Uterus (tissue), 4 donors: ENCODE data around the gene MED23. TPM values are rescaled to one million over a fixed set of nuclear protein-coding genes. Genes with fewer than 3 reads are reported as not detected.

Experiments used
- DNase-seq, 2 donors: peaks; one replicate each; pipeline ENCODE4 v3.0.0-alpha.2; 2019 to 2020
- H3K27ac ChIP-seq, 2 donors: fragments of 200-600 bp; sonication (generic); 1 replicate in 1 of 2; 2 replicates in 1 of 2; pipeline ENCODE4 v1.5.1; 2016 to 2018
- H3K27me3 ChIP-seq, 2 donors: fragments of 200-600 bp; sonication (generic); one replicate each; pipeline ENCODE4 v1.5.1; 2018 to 2019; ENCODE audit warnings: control low read depth in 1 of 2
- H3K36me3 ChIP-seq, 2 donors: fragments of 200-600 bp; sonication (generic); one replicate each; pipeline ENCODE4 v1.5.1; 2019; ENCODE audit warnings: control low read depth in 1 of 2
- H3K4me1 ChIP-seq, 2 donors: fragments of 200-600 bp; sonication (generic); one replicate each; pipeline ENCODE4 v1.5.1; 2018 to 2019; ENCODE audit warnings: control low read depth in 1 of 2
- H3K4me3 ChIP-seq, 2 donors: fragments of 200-600 bp; sonication (generic); 1 replicate in 1 of 2; 2 replicates in 1 of 2; pipeline ENCODE4 v1.5.1; 2018 to 2019; ENCODE audit warnings: mild to moderate bottlenecking in 1 of 2
- H3K9me3 ChIP-seq, 2 donors: fragments of 200-600 bp; sonication (generic); one replicate each; pipeline ENCODE4 v1.5.1; 2019; ENCODE audit warnings: control low read depth in 1 of 2
- CTCF ChIP-seq, 4 experiments: fragments of 200-600 bp in 2 of 4; fragments of 450-650 bp in 2 of 4; sonication (generic) in 2 of 4; IDR thresholded peaks; one replicate each; pipeline ENCODE4 v1.5.1; 2016 to 2019; ENCODE audit warnings: antibody characterized with exemption in 4 of 4, mild to moderate bottlenecking in 2 of 4, moderate library complexity in 1 of 4
- POLR2A ChIP-seq, 2 donors: fragments of 450-650 bp; IDR thresholded peaks; one replicate each; pipeline ENCODE4 v1.6.1; 2016; ENCODE audit warnings: antibody characterized with exemption in 2 of 2, mild to moderate bottlenecking in 1 of 2, moderate library complexity in 1 of 2
- intact Hi-C: fragments of 100-400 bp; cut with DNase I; formaldehyde crosslinking; loops from one replicate; pipeline ENCODE4 v1.15.1; 2023; ENCODE audit warnings: low total_unique reads
- total RNA-seq, 4 donors: library from RNA; depleted of rRNA in 3 of 4; stranded (reverse); fragments of >200 nt in 3 of 4; gene quantifications; one replicate each; pipeline versions ENCODE4 v1.1.0 to v1.2.4, GENCODE V29; 2014 to 2023
- donor health status: DM: yes; HTN: yes; CAD: no.

Gene MED23
- total RNA-seq, 4 donors from 2014 or later: 22.0 to 68.8 (median 35.9) TPM

- H3K4me3 ChIP-seq: no peak overlapping the region
- no peak for TF ChIP-seq CTCF (IDR thresholded peaks at IDR 0.05)
- no peak for TF ChIP-seq POLR2A (IDR thresholded peaks at IDR 0.05)
- no peaks in the 10 kb centered on the region for H3K9me3 ChIP-seq
- intact Hi-C loops: no loop called here
- no peaks in the 10 kb centered on the region for H3K36me3 ChIP-seq
- DNase-seq: no peak
- no peak overlapping the region for H3K27ac ChIP-seq
- H3K4me1 ChIP-seq: no peaks in the 10 kb centered on the region
- H3K27me3 ChIP-seq: no peaks in the 10 kb centered on the region
These were observed 7.6 kb upstream of the MED23 start for GRCh38 chr6:131635384-131636340.

GRCh38 chr6:131631625-131632289 lies 3.7 kb upstream of the MED23 start:
- Histone ChIP-seq H3K36me3 (no peaks in the 10 kb centered on the region), H3K27me3 (no peaks in the 10 kb centered on the region), H3K9me3 (no peaks in the 10 kb centered on the region), H3K4me1 (no peaks in the 10 kb centered on the region), H3K27ac (no peak overlapping the region), H3K4me3 (no peak overlapping the region)
- no peak for DNase-seq
- TF ChIP-seq CTCF (IDR thresholded peaks at IDR 0.05): no peak
- TF ChIP-seq POLR2A (IDR thresholded peaks at IDR 0.05): no peak
- intact Hi-C loops: no loop called here

GRCh38 chr6:131629651-131630050 lies 1.6 kb upstream of the MED23 start:
- intact Hi-C loops: no loop called here
- Histone ChIP-seq H3K27ac (peak overlapping the region in 1 of 2 donors; percentile 81), H3K27me3 (no peaks in the 10 kb centered on the region)

GRCh38 chr6:131628726-131629125 lies 684 bp upstream of the MED23 start:
- Histone ChIP-seq H3K4me1 (no peaks in the 10 kb centered on the region), H3K36me3 (no peaks in the 10 kb centered on the region), H3K27ac (peak overlapping the region; percentile 81 to 82), H3K27me3 (no peaks in the 10 kb centered on the region), H3K9me3 (no peaks in the 10 kb centered on the region), H3K4me3 (peak overlapping the region; percentile 63 to 76)
- DNase-seq: no peak
- intact Hi-C loops: no loop called here
- no peak for TF ChIP-seq CTCF (IDR thresholded peaks at IDR 0.05)
- TF ChIP-seq POLR2A (IDR thresholded peaks at IDR 0.05): no peak

More at GRCh38 chr6:131629651-131630050, 1.6 kb upstream of the MED23 start:
- TF ChIP-seq POLR2A (IDR thresholded peaks at IDR 0.05): no peak
- TF ChIP-seq CTCF (IDR thresholded peaks at IDR 0.05): no peak
- DNase-seq: no peak
- no peak overlapping the region for H3K4me3 ChIP-seq
- no peaks in the 10 kb centered on the region for H3K9me3 ChIP-seq
- H3K36me3 ChIP-seq: no peaks in the 10 kb centered on the region
- H3K4me1 ChIP-seq: no peaks in the 10 kb centered on the region

GRCh38 chr6:131615275-131615674 lies 12.8 kb downstream of the MED23 start:
- intact Hi-C loops: no loop called here
- no peaks in the 10 kb centered on the region for H3K36me3 ChIP-seq
- no peak for DNase-seq
- no peaks in the 10 kb centered on the region for H3K4me1 ChIP-seq
- H3K27ac ChIP-seq: no peak overlapping the region
- no peak for TF ChIP-seq CTCF (IDR thresholded peaks at IDR 0.05)
- TF ChIP-seq POLR2A (IDR thresholded peaks at IDR 0.05): no peak
- H3K4me3 ChIP-seq: no peak overlapping the region
- no peaks in the 10 kb centered on the region for H3K9me3 ChIP-seq
- H3K27me3 ChIP-seq: no peaks in the 10 kb centered on the region
